GM12801 (cell line): Measurements from ENCODE around the gene ZNF385D.

ENCODE experiments used
- CTCF ChIP-seq: IDR thresholded peaks from one replicate; pipeline ENCODE4 v1.5.1; 2011; ENCODE audit warnings: control low read depth; ENCODE audit not compliant: insufficient read length; ENCODE audit errors: extremely low read depth

Gene ZNF385D

GRCh38 chr3:21641959-21642358 lies 109.1 kb downstream of the ZNF385D start:
- TF ChIP-seq CTCF: no peak

DNA sequence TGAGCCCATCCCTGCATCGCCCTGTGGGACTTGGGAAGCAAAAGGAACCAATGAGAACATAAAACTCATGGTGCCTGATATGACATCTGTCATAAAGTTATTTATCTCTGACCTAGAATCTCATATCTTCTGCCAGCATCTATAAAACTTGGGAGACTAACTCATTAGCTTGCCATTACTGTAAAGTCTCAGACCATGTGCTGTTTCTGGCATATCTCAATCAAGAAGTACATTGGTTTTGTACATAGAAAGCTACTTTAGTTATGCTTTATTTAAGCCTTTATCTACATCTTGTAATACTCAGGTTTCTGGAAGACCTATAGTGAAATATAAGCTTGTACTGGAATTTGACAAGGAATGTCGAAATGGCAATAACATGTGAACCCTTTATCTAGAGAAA lies 112.5 kb downstream of the ZNF385D start:
- TF ChIP-seq CTCF: no peak

- no peak for TF ChIP-seq CTCF
Observed at GRCh38 chr3:21634112-21634511, 116.9 kb downstream of the ZNF385D start.

- TF ChIP-seq CTCF: no peak
Observed at GRCh38 chr3:21624524-21624923, 126.5 kb downstream of the ZNF385D start.

DNA sequence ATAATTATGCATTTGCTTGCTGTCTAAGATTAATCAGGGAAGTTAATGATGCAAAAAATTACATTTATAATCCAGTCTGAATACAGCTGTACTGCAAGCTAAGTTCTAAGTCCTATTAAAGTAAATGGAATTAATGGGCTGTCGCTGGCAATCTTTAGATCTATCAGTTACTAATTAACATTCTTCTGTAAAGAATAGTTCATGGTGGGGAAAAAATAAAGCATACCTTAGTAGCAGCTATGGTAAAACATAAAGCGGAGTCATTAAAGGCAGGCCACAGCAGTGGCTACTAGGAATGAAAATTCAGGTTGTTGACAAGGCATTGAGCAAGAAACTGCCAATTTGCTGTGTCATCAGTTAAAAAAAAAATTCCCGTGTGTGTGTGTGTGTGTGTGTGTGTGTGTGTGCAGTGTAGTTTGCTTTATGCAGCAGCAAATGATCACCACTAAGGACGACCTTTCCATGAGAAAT lies 129.8 kb downstream of the ZNF385D start:
- no peak for TF ChIP-seq CTCF

- TF ChIP-seq CTCF: no peak
Observed at GRCh38 chr3:21620511-21621155, 130.4 kb downstream of the ZNF385D start.

- no peak for TF ChIP-seq CTCF
Observed at GRCh38 chr3:21618695-21619094, 132.3 kb downstream of the ZNF385D start.
